ENCODE results near the gene CNTROB. TPM values are rescaled to one million over a fixed set of nuclear protein-coding genes. Genes with fewer than 3 reads are reported as not detected.

The CNTROB gene
- total RNA-seq, 1 donor from 2014 or later, result 12.0 TPM

DNA sequence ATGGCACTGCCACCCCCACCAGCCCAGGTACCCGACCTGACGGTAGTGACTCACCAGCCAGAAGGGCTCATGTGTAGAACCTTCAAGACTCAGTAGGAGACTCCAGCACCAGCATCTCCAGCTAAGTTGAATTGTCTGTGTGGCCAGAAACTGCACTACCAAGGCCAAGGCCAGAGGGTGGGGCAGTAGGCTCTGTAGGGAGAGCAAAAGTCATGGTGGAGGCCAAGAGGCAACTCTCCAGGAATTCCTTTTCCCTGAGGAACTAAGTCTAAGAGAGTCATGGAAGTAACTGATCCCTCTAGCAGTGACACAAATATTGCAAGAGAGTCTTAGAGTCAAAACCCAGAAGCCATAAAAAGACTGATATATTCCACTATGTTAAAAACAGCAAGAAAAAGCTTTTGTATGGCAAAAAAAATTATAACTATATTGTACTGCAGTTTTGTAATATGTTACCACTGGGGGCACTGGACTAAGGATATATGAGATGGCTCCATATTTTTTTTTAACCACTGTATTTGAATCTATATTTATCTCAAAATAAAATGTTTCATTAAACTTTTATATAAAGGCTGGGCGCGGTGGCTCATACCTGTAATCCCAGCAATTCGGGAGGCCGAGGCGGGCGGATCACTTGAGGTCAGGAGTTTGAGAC is 40.3 kb downstream of the CNTROB start:
- DNase-seq (ENCODE audit: low spot score), result no peak

DNA sequence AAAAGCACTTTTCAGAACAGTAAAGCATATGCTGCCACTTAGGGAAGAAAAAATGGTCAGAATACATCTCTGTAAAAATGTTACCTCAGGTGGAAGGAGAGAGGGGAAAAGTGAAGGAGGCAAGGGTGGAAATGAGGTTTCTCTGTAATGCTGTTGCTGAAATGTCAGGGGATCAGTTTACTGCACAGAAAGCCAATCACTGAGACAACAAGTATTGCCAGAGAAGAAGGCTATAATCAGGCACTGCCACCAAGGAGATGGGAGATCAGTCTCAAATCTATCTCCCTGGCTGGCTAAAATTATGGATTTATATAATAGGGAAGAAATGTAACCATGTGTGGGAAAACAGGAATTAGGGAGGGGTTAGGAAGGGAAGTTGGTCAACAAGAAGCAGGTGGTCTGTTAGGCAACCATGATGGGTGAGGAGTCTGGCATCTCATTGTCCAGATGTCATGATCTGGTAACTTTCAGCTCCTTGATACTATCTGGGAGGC is 42.7 kb downstream of the CNTROB start:
- DNase-seq (ENCODE audit: low spot score), result no peak
- intact Hi-C loops (cut with DNase I), result no loop called here

More for the DNA sequence above, 40.3 kb downstream of the CNTROB start:
- intact Hi-C loops (cut with DNase I), result no loop called here

- no peak for DNase-seq (ENCODE audit: low spot score)
- intact Hi-C loops (cut with DNase I), result no loop called here
Measured at GRCh38 chr17:7977039-7977438, 45.0 kb downstream of the CNTROB start.

DNA sequence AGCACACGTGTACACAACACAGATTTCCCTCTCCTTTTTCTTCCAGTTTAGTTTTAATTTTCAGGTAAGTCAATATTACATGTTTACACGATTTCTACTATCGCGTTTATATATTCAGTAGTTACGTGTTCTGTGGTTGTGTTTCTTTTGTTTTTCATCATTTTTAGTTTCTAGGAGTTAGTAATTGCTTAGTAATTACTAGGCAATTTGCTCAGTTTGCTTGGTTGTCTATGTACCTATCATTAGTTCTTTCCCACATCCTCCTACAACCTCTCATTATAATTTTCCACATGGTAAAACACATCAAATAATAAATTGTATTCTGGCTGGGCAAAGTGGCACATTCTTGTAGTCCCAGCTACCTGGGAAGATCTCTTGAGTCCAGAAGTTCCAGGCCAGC is 45.8 kb downstream of the CNTROB start:
- intact Hi-C loops (cut with DNase I), result no loop called here
- DNase-seq (ENCODE audit: low spot score), result no peak

DNA sequence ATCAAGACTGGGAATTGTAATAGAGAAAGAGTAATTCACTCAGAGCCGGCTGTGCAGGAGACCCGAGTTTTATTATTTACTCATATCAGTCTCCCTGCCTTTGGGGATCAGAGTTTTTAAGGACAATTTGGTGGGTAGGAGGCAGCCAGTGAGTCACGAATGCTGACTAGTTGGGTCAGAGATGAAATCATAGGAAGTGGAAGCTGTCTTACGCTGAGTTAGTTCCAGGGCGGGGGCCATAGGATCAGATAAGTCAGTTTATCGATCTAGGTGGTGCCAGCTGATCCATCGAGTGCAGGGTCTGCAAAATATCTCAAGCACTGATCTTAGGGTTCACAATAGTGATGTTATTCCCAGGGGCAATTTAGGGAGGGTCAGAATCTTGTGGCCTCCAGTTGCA is 50.2 kb downstream of the CNTROB start:
- DNase-seq (ENCODE audit: low spot score), result no peak
- intact Hi-C loops (cut with DNase I), result no loop called here

DNA sequence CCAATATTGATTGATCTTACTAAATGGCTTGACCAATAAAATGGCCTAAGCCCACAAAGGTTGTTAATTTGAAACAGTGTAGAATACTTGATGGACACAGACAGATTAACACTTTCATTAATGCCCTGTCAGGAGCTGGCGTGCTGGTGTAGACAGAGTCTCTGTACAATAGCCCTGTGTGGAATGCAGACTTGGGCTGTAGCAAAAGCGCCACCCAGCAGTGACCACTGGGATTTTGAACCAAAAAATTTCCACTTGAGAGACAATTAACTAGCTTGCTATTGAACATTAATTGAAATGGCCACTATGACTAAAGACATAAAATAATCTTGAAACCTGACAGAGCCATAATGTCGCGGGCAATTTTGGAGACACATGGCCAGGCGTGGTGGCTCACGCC is 50.7 kb downstream of the CNTROB start:
- intact Hi-C loops (cut with DNase I), result no loop called here

DNA sequence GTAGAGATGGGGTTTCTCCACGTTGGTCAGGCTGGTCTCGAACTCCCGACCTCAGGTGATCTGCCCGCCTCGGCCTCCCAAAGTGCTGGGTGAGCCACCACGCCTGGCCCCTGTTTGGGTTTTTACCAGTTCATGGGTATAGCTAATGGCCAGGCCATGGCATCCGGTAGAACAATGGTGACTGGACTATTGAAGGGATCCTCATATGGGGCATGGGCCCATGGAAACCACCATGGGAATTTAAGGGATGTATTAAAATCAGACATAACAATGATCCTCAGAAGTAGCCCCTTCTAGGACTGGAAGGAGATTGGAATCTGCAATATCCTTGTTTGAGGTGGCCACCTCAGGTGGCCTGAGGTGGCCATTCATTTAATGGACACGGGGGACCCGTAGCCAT is 52.9 kb downstream of the CNTROB start:
- intact Hi-C loops (cut with DNase I), result no loop called here
- no peak for DNase-seq (ENCODE audit: low spot score)

More for the DNA sequence above, 50.7 kb downstream of the CNTROB start:
- DNase-seq (ENCODE audit: low spot score), result no peak

- intact Hi-C loops (cut with DNase I), result no loop called here
- no peak for DNase-seq (ENCODE audit: low spot score)
Measured at GRCh38 chr17:7987112-7987893, 55.3 kb downstream of the CNTROB start.

- intact Hi-C loops (cut with DNase I), result loop anchor here (1.0 to 2.0 kb wide), 4 partner anchors 53 to 246 kb away; no protein-coding TSS in a partner anchor
- DNase-seq (ENCODE audit: low spot score), result no peak
Measured at GRCh38 chr17:7988750-7989178, 56.8 kb downstream of the CNTROB start.

DNA sequence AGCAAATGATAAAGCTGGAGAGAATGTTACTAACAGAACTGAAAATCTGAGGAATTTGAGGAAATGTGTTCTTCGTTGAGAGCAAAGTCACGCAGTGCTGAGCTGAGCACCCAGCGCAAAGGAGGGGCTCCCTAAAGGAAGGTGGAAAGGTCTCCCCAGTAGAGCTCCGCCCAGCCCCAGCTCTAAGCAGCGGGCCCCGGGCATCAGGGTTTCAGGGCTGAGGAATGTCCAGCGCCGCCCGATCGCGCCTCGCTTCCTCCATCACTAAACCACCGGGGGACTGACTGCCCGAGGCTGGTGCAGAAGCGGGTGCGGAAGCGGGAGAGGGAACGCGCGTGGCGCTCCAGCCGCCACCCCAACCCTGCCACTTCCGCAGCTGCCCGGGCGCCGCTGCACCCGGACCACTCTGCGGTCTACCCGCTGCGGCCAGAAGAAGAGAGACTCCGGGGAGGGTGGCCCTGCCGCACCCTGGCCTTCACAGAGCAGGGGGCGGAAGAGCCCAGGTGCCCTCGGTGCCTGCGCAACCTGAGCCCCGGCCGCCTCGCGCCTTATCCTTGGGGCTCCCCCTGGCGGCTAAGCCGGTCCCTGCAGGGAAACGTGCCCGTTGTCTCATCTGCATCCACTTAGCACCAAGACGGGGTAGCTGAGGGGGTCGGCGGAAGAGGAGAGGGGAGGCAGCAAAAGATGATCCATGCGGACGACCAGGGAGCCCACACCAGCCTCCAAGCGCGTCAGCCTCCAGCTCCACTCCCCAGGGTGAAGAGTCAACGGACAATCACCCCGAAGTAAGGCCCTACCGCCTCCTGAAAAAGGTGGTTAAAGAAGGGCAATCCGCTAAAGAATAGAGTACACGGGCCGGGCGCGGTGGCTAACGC is 58.0 kb downstream of the CNTROB start:
- intact Hi-C loops (cut with DNase I), result loop anchor here (1.0 to 5.0 kb wide), 4 partner anchors 77 to 247 kb away; no protein-coding TSS in a partner anchor
- peak; percentile 93 for DNase-seq (ENCODE audit: low spot score)

GRCh38 chr17:7992516-7992915 is 60.5 kb downstream of the CNTROB start:
- intact Hi-C loops (cut with DNase I), result loop anchor here (5.0 kb wide), 1 partner anchor 170 kb away; no protein-coding TSS in a partner anchor
- no peak for DNase-seq (ENCODE audit: low spot score)

GRCh38 chr17:7992924-7993323 is 60.9 kb downstream of the CNTROB start:
- intact Hi-C loops (cut with DNase I), result loop anchor here (5.0 kb wide), 1 partner anchor 171 kb away; no protein-coding TSS in a partner anchor
- DNase-seq (ENCODE audit: low spot score), result no peak

GRCh38 chr17:7993972-7994589 is 62.1 kb downstream of the CNTROB start:
- no peak for DNase-seq (ENCODE audit: low spot score)

GRCh38 chr17:7995724-7996123 is 63.7 kb downstream of the CNTROB start:
- intact Hi-C loops (cut with DNase I), result no loop called here

More at GRCh38 chr17:7993972-7994589, 62.1 kb downstream of the CNTROB start:
- intact Hi-C loops (cut with DNase I), result loop anchor here (5.0 kb wide), 1 partner anchor 172 kb away; no protein-coding TSS in a partner anchor

GRCh38 chr17:7997186-7997585 is 65.2 kb downstream of the CNTROB start:
- no peak for DNase-seq (ENCODE audit: low spot score)
- intact Hi-C loops (cut with DNase I), result no loop called here

More at GRCh38 chr17:7995724-7996123, 63.7 kb downstream of the CNTROB start:
- no peak for DNase-seq (ENCODE audit: low spot score)
